Fibroblast of peridontal ligament (primary cell): ENCODE results near the gene IFITM1.
"Not testable (repeated sequence)": the region's sequence is repeated elsewhere in the genome, so short reads cannot be mapped to it uniquely, and the experiment has no call there.

Experiments
- DNase-seq: peaks from one replicate; pipeline ENCODE4 v3.0.0-alpha.2; 2010; ENCODE audit errors: extremely low read depth

Gene IFITM1

GRCh38 chr11:326592-326841 lies 12.7 kb downstream of the IFITM1 start:
- no peak for DNase-seq

DNA sequence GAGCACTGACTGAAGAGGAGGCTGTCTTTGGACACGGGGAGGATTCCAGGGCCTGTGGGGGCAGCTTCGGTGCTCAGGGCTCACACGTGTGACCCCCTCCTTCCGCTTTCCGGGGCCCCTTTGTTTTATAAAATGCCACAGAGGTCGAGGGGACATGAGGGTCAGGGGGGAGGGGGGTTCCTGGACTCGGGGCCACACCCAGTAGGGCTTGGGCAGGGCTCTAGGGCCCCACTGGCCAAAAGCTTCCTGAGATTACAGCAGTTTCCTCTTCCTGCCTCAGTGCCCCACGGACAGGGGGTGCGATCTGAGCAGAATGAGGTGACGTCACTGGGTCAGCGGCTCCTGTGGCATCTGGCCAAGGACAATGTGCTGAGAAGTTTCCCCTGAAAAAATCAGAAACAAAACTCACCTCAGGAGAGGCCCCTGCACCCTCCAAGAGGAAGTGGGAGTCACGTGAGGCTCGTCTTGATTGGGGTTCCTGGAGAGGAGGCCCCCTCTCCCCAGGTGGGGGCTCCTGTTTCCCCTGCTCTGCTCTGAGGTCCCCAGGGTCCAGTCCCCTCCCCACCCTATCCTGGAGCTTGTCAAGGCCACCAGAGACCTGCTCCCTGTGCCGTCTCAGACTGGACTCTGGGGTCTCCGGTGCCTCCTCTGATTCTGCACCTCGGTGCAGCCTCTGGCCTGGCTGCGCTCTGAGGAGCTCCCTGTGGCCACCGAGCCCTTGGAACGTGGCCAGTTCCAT lies 13.2 kb downstream of the IFITM1 start:
- no peak for DNase-seq

DNA sequence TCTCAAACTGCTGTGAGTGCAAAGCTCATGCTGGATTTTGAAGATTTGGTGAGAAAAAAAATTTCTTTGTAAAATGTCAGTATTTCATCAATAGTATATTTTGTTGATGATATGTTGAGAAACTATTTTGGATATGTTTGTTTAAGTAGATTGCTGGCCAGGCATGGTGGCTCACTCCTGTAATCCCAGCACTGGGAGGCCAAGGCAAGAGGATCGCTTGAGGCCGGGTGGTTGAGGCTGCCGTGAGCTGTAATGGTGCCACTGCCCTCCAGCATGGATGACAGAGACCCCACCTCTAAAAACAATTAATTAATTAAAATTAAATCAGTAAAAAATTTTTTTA lies 13.7 kb downstream of the IFITM1 start:
- DNase-seq = no peak

GRCh38 chr11:328012-328411 lies 14.2 kb downstream of the IFITM1 start:
- DNase-seq = no peak

GRCh38 chr11:328516-329100 lies 14.8 kb downstream of the IFITM1 start:
- not testable (repeated sequence) for DNase-seq

DNA sequence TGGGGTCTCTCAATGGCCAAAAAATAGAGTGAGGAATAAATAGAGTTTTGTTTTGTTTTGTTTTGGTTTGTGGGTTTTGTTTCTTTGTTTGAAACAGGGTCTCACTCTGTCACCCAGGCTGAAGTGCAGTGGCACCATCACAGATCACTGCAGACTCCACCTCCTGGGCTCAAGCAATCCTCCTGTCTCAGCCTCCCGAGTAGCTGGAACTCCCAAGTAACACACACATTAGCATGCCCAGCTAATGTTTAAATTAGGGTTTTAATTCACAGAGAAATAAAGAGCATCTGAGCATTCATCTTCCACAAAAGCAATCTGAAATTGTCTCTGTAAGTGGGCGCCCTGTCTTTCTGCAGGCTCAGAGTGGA lies 16.0 kb downstream of the IFITM1 start:
- no peak for DNase-seq

DNA sequence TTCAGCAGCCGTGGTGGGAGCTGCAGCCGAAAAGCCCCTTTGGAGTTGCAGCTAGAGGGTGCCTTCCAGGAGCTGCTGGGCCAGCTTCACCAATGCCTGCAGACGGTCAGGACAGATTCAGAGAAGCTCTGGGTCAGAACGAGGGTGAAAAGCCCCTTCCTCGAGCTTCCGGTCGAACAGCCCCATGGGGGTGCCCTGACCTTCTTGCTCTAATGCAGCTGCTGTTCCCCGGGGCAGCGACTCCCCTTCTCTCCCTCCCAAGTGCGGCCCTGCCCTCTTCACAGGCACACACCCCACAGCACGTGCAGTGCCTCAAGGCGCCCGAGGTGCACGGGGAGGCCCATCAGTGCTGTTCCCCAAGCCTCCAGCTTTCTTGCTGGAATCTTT lies 16.5 kb downstream of the IFITM1 start:
- no peak for DNase-seq

DNA sequence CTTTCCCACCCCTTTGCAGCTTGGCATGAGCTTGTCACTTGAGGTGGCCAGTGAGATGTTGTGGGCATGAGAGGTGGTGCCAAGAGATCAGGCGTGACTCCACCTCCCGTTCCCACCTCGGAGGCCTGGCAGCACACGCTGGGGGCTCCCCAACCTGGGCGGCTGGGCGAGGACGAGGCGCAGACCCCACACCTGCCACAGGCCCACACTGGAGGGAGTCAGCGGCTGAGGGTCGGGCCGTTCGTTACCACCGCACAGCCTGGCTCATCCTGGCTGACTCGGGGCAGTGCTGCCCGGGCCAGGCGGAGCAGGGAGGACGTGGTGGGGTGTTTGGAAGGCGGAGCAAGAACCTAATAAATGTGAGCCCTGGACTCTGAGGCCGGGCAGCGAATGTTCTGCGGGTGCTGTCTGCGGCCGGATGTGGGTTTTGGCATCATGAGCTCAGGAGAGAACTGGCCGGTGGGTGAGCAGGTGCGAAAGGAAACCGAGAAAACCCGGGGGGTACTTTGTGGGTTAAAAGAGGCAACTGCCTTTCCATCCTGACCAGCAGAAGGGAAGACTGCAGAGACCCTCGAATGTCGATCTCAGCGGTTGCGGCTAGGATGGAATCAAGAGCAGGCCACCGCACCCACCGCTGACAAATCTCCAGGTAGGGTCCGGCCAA lies 17.0 kb downstream of the IFITM1 start:
- DNase-seq = no peak

GRCh38 chr11:331358-332060 lies 17.7 kb downstream of the IFITM1 start:
- DNase-seq = no peak

- no peak for DNase-seq
Observed at GRCh38 chr11:332651-333480, 19.0 kb downstream of the IFITM1 start.

DNA sequence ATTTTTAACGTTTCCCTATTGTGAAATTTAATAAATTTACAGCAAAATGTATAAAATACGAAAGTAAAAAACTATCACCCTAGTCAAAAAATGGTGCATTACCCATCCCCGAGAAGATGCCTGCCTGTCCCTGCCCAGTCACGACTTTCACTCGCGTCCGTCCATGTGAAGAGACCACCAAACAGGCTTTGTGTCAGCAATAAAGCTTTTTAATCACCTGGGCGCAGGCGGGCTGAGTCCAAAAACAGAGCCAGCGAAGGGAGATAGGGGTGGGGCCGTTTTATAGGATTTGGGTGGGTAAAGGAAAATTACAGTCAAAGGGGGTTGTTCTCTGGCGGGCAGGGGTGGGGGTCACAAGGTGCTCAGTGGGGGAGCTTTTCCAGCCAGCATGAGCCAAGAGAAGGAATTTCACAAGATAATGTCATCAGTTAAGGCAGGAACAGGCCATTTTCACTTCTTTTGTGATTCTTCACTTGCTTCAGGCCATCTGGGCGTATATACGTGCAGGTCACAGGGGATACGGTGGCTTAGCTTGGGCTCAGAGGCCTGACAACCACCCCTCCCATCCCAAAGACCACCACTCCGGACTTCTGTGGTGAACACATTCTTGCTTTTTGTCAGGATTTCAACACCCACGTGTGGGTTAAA lies 19.9 kb downstream of the IFITM1 start:
- DNase-seq = not testable (repeated sequence)

DNA sequence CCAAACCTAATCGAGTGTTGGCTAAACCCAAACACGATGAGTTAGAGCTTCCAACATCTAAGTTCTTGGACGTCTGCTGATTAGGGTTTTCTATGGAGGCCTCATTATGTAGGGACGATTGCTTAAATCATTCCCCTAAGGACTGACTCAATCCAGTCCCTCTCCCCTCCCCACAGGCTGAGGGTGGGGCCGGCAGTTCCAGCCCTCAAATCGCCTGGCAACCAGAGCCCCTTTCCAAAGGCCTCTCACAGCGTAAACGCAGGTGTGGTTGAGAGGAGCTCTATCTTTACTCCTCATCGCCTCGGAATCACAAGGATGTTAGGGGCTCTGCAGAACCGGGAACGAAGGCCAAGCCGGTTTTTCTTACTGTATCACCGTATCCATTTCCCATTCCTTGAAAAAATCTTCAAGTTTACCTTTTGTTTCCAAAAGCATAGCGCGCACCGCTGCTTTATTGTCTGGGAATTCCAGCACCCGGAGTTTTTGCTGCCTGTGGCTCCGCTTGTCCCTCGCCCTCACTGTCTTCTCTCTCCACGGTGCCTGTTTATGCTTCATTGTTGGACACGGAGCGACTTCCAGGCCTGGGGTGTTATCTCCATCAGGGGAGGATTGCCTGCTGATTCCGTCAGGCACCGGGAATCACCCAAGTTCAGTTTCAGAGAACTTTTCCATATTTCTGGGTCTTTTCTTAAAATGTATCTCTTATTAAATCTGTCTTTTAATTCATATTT lies 20.6 kb downstream of the IFITM1 start:
- DNase-seq = peak; percentile 55

DNA sequence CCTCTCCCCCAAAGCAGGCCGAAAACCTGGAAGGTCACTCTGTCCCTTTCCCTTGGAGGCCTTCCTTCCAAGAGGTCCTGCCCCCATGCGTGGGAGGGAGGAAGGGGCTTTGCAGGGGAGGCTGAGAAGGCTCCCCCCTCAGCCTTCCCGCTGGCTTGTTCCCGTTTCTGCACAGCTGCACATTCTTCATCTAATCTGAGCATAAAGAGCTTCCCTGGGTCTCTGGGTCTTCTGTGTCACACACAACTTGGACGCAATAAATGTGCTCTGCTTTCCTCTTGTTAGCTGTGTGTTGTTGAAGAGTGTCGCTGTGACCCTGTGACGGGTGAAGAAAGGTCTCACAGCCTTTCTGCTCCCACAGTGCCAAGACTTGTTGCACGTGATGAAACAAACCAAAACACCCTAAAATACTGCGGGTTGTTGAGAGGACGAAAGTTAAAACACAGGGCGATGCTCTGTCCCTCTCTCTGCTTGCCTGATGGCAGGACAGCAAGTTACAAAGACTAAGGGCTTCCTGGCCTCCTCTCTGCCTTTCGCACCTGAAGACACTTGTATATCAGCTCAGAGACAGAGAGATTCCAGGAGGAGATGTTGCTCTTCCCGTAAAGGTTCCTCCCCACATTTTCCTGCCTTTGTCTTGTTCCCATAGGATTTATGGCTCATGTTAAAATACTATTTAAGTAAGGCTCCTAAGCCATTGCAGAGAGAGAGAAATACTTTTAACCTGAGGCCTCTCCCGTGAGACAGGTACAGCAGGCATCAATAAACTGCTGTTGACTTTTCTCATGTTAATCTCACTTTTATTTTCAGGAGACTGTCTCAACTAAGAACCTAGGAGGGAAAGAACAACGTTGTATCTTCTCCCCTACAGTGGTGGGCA lies 22.2 kb downstream of the IFITM1 start:
- DNase-seq = no peak

GRCh38 chr11:336659-337198 lies 22.9 kb downstream of the IFITM1 start:
- DNase-seq = no peak

GRCh38 chr11:337711-338110 lies 23.9 kb downstream of the IFITM1 start:
- no peak for DNase-seq

GRCh38 chr11:339963-340362 lies 26.1 kb downstream of the IFITM1 start:
- DNase-seq = no peak

DNA sequence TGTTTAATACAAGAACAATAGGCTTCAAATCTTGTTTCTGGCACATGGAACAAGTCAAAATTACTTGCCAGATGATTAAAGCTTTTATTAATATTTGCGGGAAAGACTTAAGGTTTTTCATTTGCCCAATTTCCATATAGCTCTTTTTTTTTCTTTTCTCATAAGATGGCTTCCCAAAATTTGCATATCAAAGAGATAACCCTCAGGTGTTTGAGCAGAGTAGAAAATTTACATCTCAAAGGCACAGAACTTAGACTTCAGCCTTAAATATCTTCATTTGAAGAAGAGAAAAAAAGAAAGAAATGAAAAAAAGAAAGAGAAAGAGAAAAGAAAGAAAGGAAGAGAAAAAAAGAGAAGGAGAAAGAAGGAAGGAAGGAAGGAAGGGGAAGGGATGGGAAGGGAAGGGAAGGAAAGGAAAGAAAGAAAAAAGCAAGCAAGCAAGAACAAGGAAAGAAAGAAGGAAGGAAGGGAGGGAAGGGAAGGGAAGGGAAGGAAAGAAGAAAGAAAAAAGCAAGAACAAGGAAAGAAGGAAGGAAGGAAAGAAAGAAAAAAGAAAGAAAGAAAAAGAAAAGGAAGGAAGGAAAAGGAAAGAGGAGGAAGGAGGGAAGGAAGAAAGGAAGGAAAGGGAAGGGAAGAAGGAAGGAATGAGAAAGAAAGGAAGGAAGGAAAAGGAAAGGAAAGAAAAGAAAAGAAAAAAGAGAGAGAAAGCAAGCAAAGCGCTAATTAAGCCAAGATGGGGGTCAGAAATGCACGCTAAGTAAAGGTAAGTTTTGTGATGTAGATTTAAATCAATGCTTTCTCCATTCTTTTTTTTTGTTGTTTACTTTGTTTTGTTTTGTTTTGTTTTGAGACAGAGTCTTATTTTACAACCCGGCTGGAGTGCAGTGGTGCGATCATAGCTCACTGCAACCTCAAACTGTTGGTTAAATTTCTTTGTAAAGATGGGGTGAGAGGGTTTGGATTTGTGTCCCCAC lies 27.0 kb downstream of the IFITM1 start:
- no peak for DNase-seq

GRCh38 chr11:342328-342727 lies 28.5 kb downstream of the IFITM1 start:
- DNase-seq = peak; percentile 41
